HPDE6-E6E7 (cell line): ENCODE measurements around the gene RUNDC3A.
A peak's percentile ranks its signal among the peaks of the same experiment; 100 is the strongest.
"Not testable (repeated sequence)": the region's sequence is repeated elsewhere in the genome, so short reads cannot be mapped to it uniquely, and the experiment has no call there.

ENCODE experiments used
- DNase-seq: peaks from one replicate; pipeline ENCODE4 v3.0.0; 2011; ENCODE audit warnings: missing footprints; ENCODE audit errors: extremely low spot score

RUNDC3A gene

GRCh38 chr17:44359006-44359405 lies 50.6 kb downstream of the RUNDC3A start:
- DNase-seq, result no peak

GRCh38 chr17:44359458-44360143 lies 51.2 kb downstream of the RUNDC3A start:
- no peak for DNase-seq

- no peak for DNase-seq
Observed at GRCh38 chr17:44360144-44360533, 51.7 kb downstream of the RUNDC3A start.

- no peak for DNase-seq
Observed at GRCh38 chr17:44360826-44361225, 52.4 kb downstream of the RUNDC3A start.

- DNase-seq, result no peak
Observed at GRCh38 chr17:44361292-44362260, 53.2 kb downstream of the RUNDC3A start.

GRCh38 chr17:44362459-44362948 lies 54.1 kb downstream of the RUNDC3A start:
- no peak for DNase-seq

GRCh38 chr17:44362949-44363612 lies 54.7 kb downstream of the RUNDC3A start:
- DNase-seq, result no peak

GRCh38 chr17:44363613-44364159 lies 55.3 kb downstream of the RUNDC3A start, which contains the start of gene FAM171A2:
FAM171A2 (minus strand) TSS chr17:44363853; CDS start chr17:44363714, 139 bp downstream.
- DNase-seq, result peak; percentile 63

- not testable (repeated sequence) for DNase-seq
Observed at GRCh38 chr17:44365051-44365450, 56.6 kb downstream of the RUNDC3A start.

GRCh38 chr17:44367231-44367979 lies 59.0 kb downstream of the RUNDC3A start:
- DNase-seq, result no peak
